Common myeloid progenitor, CD34-positive (primary cell): ENCODE results near the gene AXIN1.
"Not testable (repeated sequence)": the region's sequence is repeated elsewhere in the genome, so short reads cannot be mapped to it uniquely, and the experiment has no call there.

Source experiments
- CTCF ChIA-PET: fragments of 350-600 bp; sonication (Branson Sonifier 250); formaldehyde crosslinking; loops from one replicate; lab custom pipeline; 2021; ENCODE audit warnings: antibody characterized with exemption; lab: Charles Lee
- POLR2A ChIA-PET: fragments of 350-600 bp; sonication (Branson Sonifier 250); formaldehyde crosslinking; loops from one replicate; lab custom pipeline; 2021; ENCODE audit warnings: antibody characterized with exemption; lab: Charles Lee
- DNase-seq, 3 donors: peaks; one replicate each; pipeline versions ENCODE4 v3.0.0 to v3.0.0-alpha.2; 2013
- H3K27ac ChIP-seq, 2 experiments: 1 replicate in 1 of 2; 2 replicates in 1 of 2; pipeline ENCODE4 v1.7.0; 2013; ENCODE audit warnings: inconsistent platforms in 2 of 2, low read length in 2 of 2, mild to moderate bottlenecking in 2 of 2, low read depth in 1 of 2, moderate library complexity in 1 of 2; ENCODE audit not compliant: severe bottlenecking in 2 of 2, insufficient read depth in 1 of 2, poor library complexity in 1 of 2
- H3K27me3 ChIP-seq, 5 experiments: replicated peaks in 2 of 5; 1 replicate in 3 of 5; 2 replicates in 2 of 5; pipeline versions ENCODE4 v1.6.1 to v1.7.0; 2013; ENCODE audit warnings: low read length in 4 of 5, mild to moderate bottlenecking in 2 of 5, moderate library complexity in 2 of 5, inconsistent platforms in 1 of 5; ENCODE audit not compliant: insufficient read depth in 5 of 5, control insufficient read depth in 4 of 5
- H3K36me3 ChIP-seq, 4 experiments: 1 replicate in 2 of 4; 2 replicates in 2 of 4; pipeline versions ENCODE4 v1.6.1 to v1.7.0; 2013; ENCODE audit warnings: low read length in 3 of 4, control low read depth in 1 of 4, mild to moderate bottlenecking in 1 of 4; ENCODE audit not compliant: control insufficient read depth in 4 of 4, insufficient read depth in 4 of 4
- H3K4me1 ChIP-seq, 4 experiments: 1 replicate in 3 of 4; 2 replicates in 1 of 4; pipeline versions ENCODE4 v1.6.1 to v1.7.1; 2013; ENCODE audit warnings: low read length in 3 of 4, mild to moderate bottlenecking in 3 of 4, control low read depth in 1 of 4, inconsistent platforms in 1 of 4, moderate library complexity in 1 of 4; ENCODE audit not compliant: control insufficient read depth in 4 of 4, insufficient read depth in 4 of 4; ENCODE audit errors: control extremely low read depth in 1 of 4
- H3K4me3 ChIP-seq, 7 experiments: 1 replicate in 4 of 7; 2 replicates in 3 of 7; pipeline versions ENCODE4 v1.5.1 to v1.7.0; 2013; ENCODE audit warnings: mild to moderate bottlenecking in 7 of 7, low read length in 6 of 7, moderate library complexity in 6 of 7, inconsistent platforms in 2 of 7, low read depth in 2 of 7, control low read depth in 1 of 7; ENCODE audit not compliant: insufficient read depth in 4 of 7, control insufficient read depth in 1 of 7; ENCODE audit errors: extremely low read depth in 1 of 7
- H3K9me3 ChIP-seq, 5 experiments: 1 replicate in 4 of 5; 2 replicates in 1 of 5; pipeline versions ENCODE4 v1.6.1 to v1.7.1; 2013; ENCODE audit warnings: low read length in 4 of 5, mild to moderate bottlenecking in 2 of 5, inconsistent platforms in 1 of 5, low read depth in 1 of 5, moderate library complexity in 1 of 5; ENCODE audit not compliant: control insufficient read depth in 4 of 5, insufficient read depth in 2 of 5; ENCODE audit errors: control extremely low read depth in 1 of 5
- WGBS: methylation state at CpG from one replicate; pipeline ENCODE4 v1.1.5; 2013; ENCODE audit not compliant: insufficient coverage; 5-methylcytosine and 5-hydroxymethylcytosine counted together

The AXIN1 gene

DNA sequence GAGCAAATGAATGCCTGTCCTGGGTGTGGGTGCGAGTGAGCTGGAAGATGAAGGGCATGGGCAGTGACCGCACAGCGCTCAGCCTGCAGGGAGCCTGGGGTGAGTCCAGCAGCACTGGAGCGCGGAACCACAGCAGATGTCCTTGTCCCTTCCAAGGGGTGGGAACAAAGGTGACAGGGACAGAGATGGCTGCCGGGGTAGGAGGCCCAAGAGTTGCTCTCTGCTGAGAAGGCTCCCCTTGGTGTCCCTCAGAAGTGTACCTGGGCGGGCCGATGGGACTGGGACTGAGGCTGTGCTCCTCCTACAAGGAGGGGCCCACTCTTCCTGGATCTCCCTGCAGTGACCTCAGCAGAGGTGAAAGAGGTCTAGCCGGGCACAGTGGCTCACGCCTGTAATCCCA lies 36.8 kb upstream of the AXIN1 start:
- Histone ChIP-seq H3K4me1 (peaks cover 0 to 8% (median 4%) of the 10 kb centered on the region in 4 experiments), H3K9me3 (no peaks in the 10 kb centered on the region), H3K4me3 (no peak overlapping the region), H3K36me3 (no peaks in the 10 kb centered on the region), H3K27me3 (no peaks in the 10 kb centered on the region), H3K27ac (no peak overlapping the region)
- DNase-seq = no peak
- 100% methylated on average over 9 of the region's 10 CpGs for WGBS
- ChIA-PET CTCF (no interaction called here), POLR2A (no interaction called here)

DNA sequence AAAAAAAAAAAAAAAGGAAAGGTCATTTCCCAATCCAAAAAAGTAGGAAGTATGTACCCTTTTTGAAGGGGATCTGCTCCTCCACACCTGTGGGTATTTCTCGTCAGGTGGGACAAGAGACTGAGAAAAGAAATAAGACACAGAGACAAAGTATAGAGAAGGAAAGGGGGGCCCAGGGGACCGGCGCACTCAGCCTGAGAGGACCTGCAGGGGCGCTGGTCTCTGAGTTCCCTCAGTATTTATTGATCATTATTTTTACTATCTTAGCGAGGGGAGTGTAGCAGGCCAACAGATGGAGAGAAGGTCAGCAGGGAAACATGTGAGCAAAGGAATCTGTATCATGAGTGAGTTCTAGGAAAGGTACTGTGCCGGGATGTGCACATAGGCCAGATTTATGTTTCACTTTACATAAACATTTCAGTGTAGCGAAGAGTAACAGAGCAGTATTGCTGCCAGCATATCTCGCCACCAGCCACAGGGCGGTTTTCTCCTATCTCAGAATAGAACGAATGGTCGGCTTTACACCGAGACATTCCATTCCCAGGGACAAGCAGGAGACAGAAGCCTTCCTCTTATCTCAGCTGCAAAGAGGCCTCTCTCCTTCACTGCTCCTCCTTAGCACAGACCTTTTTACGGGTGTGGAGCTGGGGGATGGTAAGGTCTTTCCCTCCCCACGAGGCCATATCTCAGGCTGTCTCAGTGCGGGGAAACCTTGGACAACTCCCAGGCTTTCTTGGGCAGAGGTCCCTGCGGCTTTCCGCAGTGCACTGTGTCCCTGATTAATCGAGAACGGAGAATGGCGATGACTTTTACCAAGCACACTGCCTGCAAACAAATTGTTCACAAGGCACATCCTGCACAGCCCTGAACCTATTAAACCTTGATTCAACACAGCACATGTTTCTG lies 35.5 kb upstream of the AXIN1 start:
- H3K9me3 ChIP-seq, H3K27me3 ChIP-seq, CTCF ChIA-PET, DNase-seq, H3K4me3 ChIP-seq, H3K27ac ChIP-seq, H3K36me3 ChIP-seq, POLR2A ChIA-PET: not testable (repeated sequence)
- WGBS = 96% methylated on average over 18 of the region's 20 CpGs
- H3K4me1 ChIP-seq = peaks cover 0 to 22% (median 15%) of the 10 kb centered on the region in 4 experiments

DNA sequence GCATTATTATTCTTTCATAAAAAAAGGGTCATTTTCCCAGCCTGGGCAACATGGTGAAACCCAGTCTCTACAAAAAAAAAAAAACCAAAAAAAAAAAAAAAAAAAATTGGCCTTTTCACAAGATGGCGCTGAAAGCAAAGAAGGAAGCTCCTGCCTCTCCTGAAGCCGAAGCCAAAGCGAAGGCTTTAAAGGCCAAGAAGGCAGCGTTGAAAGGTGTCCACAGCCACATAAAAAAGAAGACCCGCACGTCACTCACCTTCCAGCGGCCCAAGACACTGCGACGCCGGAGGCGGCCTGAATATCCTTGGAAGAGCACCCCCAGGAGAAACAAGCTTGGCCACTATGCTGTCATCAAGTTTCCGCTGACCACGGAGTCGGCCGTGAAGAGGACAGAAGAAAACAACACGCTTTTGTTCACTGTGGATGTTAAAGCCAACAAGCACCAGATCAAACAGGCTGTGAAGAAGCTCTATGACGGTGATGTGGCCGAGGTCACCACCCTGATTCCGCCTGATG lies 34.2 kb upstream of the AXIN1 start:
- no peak overlapping the region for H3K4me3 ChIP-seq
- 85% methylated on average over 18 of the region's 19 CpGs for WGBS
- ChIA-PET CTCF (interaction anchor here (0.6 to 1.1 kb wide), 4 partner anchors 10 to 39 kb away, joined by 4 to 5 read pairs (median 4); partner anchors contain the start of gene RAB11FIP3), POLR2A (interaction anchor here (1.1 kb wide), 1 partner anchor 11 kb away, joined by 4 read pairs; no protein-coding TSS in a partner anchor)
- no peaks in the 10 kb centered on the region for H3K36me3 ChIP-seq
- DNase-seq = no peak
- peaks cover 0 to 31% (median 21%) of the 10 kb centered on the region in 4 experiments for H3K4me1 ChIP-seq
- no peaks in the 10 kb centered on the region for H3K9me3 ChIP-seq
- H3K27me3 ChIP-seq = no peaks in the 10 kb centered on the region
- H3K27ac ChIP-seq = no peak overlapping the region

DNA sequence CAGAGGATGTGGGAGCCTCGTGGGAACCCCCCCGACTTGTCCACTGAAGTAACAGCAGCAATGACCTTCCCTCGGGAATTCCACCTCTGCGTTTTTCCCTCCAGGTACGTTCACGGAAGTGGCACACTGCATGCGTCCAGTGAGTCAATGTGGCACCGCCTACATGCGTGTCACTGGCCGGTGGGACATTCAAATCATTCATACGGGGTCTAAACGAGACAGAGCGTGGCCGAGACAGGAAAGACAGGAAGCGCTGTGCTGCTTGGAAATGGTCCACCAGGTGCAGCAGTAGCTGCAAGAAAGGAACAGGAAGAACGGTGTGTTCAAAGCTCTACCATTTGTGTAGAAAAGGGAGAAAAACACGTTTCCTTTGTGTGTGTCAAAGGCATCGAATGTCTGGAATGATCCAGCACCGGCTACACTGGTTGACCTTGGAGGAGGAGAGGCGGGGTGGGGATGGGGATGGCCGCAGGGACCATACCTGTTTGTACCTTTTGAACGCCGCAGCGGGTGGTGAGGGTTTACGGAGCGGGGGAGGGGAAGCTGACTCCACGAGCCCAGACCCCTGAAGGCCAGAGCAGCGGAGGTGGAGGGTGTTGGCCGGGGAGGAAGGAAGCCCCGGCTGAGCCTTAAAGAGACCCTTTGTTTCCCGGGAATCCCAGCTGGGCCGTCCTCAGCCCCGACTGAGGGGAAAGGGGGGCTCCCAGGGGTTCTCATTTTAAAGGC lies 31.0 kb upstream of the AXIN1 start:
- CTCF ChIA-PET = interaction anchor here (0.5 to 1.4 kb wide), 4 partner anchors 9 to 200 kb away, joined by 3 to 4 read pairs (median 3); no protein-coding TSS in a partner anchor
- peak in 2 of 3 donors; percentile 64 to 77 for DNase-seq
- WGBS = 18% methylated on average over 32 of the region's 33 CpGs
- POLR2A ChIA-PET = no interaction called here
- H3K4me3 ChIP-seq = peak overlapping the region in 6 of 7 experiments; percentile 68 to 88 (median 79)
- no peak overlapping the region for H3K27ac ChIP-seq
- no peaks in the 10 kb centered on the region for H3K27me3 ChIP-seq
- H3K36me3 ChIP-seq = no peaks in the 10 kb centered on the region
- no peaks in the 10 kb centered on the region for H3K9me3 ChIP-seq
- peaks cover 0 to 39% (median 31%) of the 10 kb centered on the region in 4 experiments for H3K4me1 ChIP-seq

DNA sequence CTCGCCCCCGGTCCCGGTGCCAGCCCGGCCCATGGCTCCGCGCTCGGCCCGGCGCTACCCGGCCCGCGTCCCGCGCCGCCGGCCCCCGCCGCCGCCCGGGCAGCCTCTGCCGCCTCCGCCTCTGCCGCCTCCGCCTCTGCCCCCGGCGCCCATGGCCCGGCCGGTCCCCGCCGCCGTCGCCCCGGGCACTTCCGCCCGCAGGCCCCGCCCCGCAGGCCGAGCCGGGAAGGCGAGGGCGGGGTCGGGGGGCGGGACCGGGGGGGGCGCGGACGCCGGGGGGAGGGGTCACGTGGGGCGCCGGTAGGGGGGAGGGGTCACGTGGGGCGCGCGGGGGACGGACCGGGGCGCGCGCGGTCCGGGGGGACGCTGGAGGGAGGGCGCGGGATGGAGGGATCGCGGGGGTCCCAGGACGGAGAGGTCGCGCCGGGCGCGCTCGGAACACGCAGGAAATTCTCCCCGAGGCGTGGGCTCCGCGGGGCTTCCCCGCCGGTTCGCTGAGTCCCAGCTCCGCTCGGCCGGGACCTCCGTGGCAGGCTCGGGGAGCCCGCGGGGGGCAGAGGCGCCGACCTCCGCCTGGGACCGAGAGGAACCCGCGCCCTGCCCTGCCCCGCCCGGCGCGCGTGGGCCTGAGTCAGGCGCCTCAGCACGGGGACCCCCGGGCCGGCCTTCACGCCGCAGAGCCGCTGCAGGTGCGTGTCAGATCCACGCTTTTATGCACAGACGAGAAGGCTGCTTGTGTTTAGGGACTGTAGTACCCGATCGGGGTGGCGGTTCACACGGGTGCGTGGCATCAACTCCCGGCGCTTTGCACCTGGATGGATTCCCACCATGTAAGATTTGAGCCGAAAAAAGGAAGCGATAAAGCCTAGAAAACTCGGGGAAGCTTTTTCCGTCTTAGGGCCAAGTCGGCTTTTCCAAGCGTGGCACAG lies 29.5 kb upstream of the AXIN1 start, which contains the start of gene PGAP6:
Gene PGAP6, minus strand, starts transcription at position 190 of the 929 bp plus-strand sequence. Its CDS starts 157 bp downstream, at position 33.
- no peaks in the 10 kb centered on the region for H3K27me3 ChIP-seq
- peaks cover 0 to 6% (median 3%) of the 10 kb centered on the region in 4 experiments for H3K36me3 ChIP-seq
- ChIA-PET CTCF (interaction anchor here (1.7 kb wide), 1 partner anchor 15 kb away, joined by 5 read pairs; no protein-coding TSS in a partner anchor), POLR2A (interaction anchor here (0.5 kb wide), 1 partner anchor 50 kb away, joined by 4 read pairs; no protein-coding TSS in a partner anchor)
- H3K4me1 ChIP-seq = peaks cover 0 to 39% (median 31%) of the 10 kb centered on the region in 4 experiments
- H3K4me3 ChIP-seq = peak within 1 kb of the TSS; percentile 65 to 88 (median 80)
- no peaks in the 10 kb centered on the region for H3K9me3 ChIP-seq
- DNase-seq = peak in 2 of 3 donors; percentile 50 to 61
- under 1% methylated on average over 111 of the region's 123 CpGs for WGBS
- peak within 1 kb of the TSS in 1 of 2 experiments; percentile 34 for H3K27ac ChIP-seq
